Aorta (tissue), 5 donors: ENCODE results near the gene DUSP7. TPM values are rescaled to one million over a fixed set of nuclear protein-coding genes. Genes with fewer than 3 reads are reported as not detected.

Source experiments
- ATAC-seq: fragments of 200-7000 bp; cut with Tn5 transposase; one replicate; pipeline ENCODE4 v1.9.1; 2022; ENCODE audit warnings: moderate library complexity; ENCODE audit not compliant: low FRiP score
- DNase-seq, 2 donors: peaks; one replicate each; pipeline ENCODE4 v3.0.0-alpha.2; 2020
- H3K27ac ChIP-seq, 2 donors: one replicate each; pipeline ENCODE4 v1.5.1; 2013; ENCODE audit warnings: low read length in 2 of 2, mild to moderate bottlenecking in 2 of 2, moderate library complexity in 2 of 2, control low read depth in 1 of 2, inconsistent platforms in 1 of 2, low read depth in 1 of 2
- H3K27me3 ChIP-seq, 2 donors: one replicate each; pipeline ENCODE4 v1.6.1; 2013; ENCODE audit warnings: control low read depth in 1 of 2, low read length in 1 of 2, mild to moderate bottlenecking in 1 of 2, moderate library complexity in 1 of 2; ENCODE audit not compliant: insufficient read depth in 2 of 2, control insufficient read depth in 1 of 2
- H3K36me3 ChIP-seq, 2 donors: one replicate each; pipeline ENCODE4 v1.6.1; 2013; ENCODE audit warnings: control low read depth in 1 of 2, low read length in 1 of 2, mild to moderate bottlenecking in 1 of 2; ENCODE audit not compliant: insufficient read depth in 2 of 2, control insufficient read depth in 1 of 2
- H3K4me1 ChIP-seq, 2 donors: one replicate each; pipeline ENCODE4 v1.6.1; 2013; ENCODE audit warnings: low read length in 2 of 2, control low read depth in 1 of 2, mild to moderate bottlenecking in 1 of 2, moderate library complexity in 1 of 2; ENCODE audit not compliant: insufficient read depth in 2 of 2, control insufficient read depth in 1 of 2
- H3K4me3 ChIP-seq, 2 donors: one replicate each; pipeline ENCODE4 v1.5.1; 2013; ENCODE audit warnings: low read length in 2 of 2, control low read depth in 1 of 2, mild to moderate bottlenecking in 1 of 2
- H3K9me3 ChIP-seq: one replicate; pipeline ENCODE4 v1.6.1; 2013; ENCODE audit warnings: mild to moderate bottlenecking, low read length; ENCODE audit not compliant: control insufficient read depth
- WGBS, 2 donors: extraction: QIAGEN DNeasy Blood & Tissue Kit; methylation state at CpG; one replicate each; pipeline ENCODE4 v1.1.7; 2013; 5-methylcytosine and 5-hydroxymethylcytosine counted together
- intact Hi-C, 2 donors: fragments of 100-400 bp; cut with DNase I; formaldehyde crosslinking; loops; one replicate each; pipeline versions ENCODE4 v1.14.2 to v1.15.0; 2022
- polyA plus RNA-seq, 2 donors: library from polyadenylated mRNA; stranded (reverse); fragments of 200-250 nt; gene quantifications; one replicate each; pipeline ENCODE4 v1.2.3, GENCODE V29; 2013
- total RNA-seq, 2 donors: library from RNA; stranded (reverse); fragmentation: NEBNext Ultra II Directional; extraction: Animal tissue kit (Norgen Biotek cat#: 25700); gene quantifications; one replicate each; pipeline ENCODE4 v1.2.1, GENCODE V29; 2021
- donor health status: healthy with polysubstance abuse.
- donor health status: Bipolar disorder and iron deficiency.
- donor health status: DM: no; HTN: no; CAD: no.
- donor health status: DM: no; HTN: no; CAD: no.
- donor health status: DM: yes; HTN: yes; CAD: no.

Gene DUSP7
- total and polyA plus RNA-seq, 4 donors = 8.8 to 54.1 (median 25.6) TPM

- H3K4me1 ChIP-seq = no peaks in the 10 kb centered on the region
- intact Hi-C loops = loop anchor here in 1 of 2 donors (10.0 kb wide), 1 partner anchor 338 kb away; no protein-coding TSS in a partner anchor
- no peak overlapping the region for H3K4me3 ChIP-seq
- ATAC-seq = no peak
- no peaks in the 10 kb centered on the region for H3K9me3 ChIP-seq
- H3K27ac ChIP-seq = no peak overlapping the region
- WGBS, 2 donors = 93 to 96% methylated on average over 6 of the region's 6 CpGs
- H3K36me3 ChIP-seq = no peaks in the 10 kb centered on the region
- DNase-seq = no peak
- no peaks in the 10 kb centered on the region for H3K27me3 ChIP-seq
Observed at GRCh38 chr3:52006820-52007133, 49.6 kb downstream of the DUSP7 start.

DNA sequence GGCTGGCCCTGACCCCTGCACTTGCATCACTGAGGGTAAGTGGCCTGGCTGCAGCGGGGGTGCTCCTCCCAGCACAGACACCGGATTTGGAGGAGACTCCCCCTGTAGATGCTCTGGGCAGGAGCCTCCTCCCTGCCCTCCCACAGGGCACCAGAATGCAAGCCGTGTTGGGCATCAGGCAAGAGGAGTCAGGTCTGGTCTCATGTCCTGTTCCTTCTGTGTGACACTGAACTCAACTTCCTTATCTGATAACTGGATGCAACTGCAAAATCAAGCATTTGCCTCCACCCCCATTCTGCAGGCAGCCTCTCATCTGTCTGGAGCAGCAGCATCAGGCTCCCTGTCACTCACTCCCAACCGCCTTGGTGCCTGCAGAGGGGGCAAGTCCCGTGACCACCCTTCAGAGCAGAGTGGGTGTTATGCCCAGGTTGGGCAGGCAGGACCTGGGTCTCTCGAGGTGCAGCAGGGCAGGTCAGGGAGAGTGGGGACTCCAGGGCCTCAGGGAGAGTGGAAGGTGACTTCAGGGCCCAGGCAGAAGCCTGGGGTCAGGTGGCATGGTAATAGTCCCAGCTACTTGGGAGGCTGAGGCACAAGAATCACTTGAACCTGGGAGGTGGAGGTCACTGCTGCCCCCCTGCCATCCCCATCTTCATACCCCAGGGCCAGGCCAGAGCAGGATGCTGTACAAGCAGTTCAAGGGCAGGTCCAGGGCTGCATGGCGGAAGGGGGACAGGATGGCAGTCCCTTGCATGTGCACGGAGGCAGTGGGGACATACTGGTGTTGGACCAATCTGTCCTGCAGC is 50.2 kb downstream of the DUSP7 start:
- no peak overlapping the region for H3K4me3 ChIP-seq
- intact Hi-C loops = loop anchor here in 1 of 2 donors (10.0 kb wide), 1 partner anchor 339 kb away; no protein-coding TSS in a partner anchor
- ATAC-seq = no peak
- H3K9me3 ChIP-seq = no peaks in the 10 kb centered on the region
- no peak overlapping the region for H3K27ac ChIP-seq
- no peaks in the 10 kb centered on the region for H3K36me3 ChIP-seq
- DNase-seq = no peak
- no peaks in the 10 kb centered on the region for H3K27me3 ChIP-seq
- H3K4me1 ChIP-seq = no peaks in the 10 kb centered on the region
- 67 to 68% methylated on average over 8 of the region's 8 CpGs for WGBS, 2 donors

GRCh38 chr3:52005571-52005986 is 50.8 kb downstream of the DUSP7 start:
- Histone ChIP-seq H3K27me3 (no peaks in the 10 kb centered on the region), H3K9me3 (no peaks in the 10 kb centered on the region), H3K4me3 (no peak overlapping the region), H3K36me3 (no peaks in the 10 kb centered on the region), H3K27ac (no peak overlapping the region), H3K4me1 (no peaks in the 10 kb centered on the region)
- intact Hi-C loops = loop anchor here in 1 of 2 donors (10.0 kb wide), 1 partner anchor 339 kb away; no protein-coding TSS in a partner anchor
- ATAC-seq (peak; percentile 34), DNase-seq (peak in 1 of 2 donors; percentile 87)
- 10 to 12% methylated on average over 15 of the region's 15 CpGs for WGBS, 2 donors

DNA sequence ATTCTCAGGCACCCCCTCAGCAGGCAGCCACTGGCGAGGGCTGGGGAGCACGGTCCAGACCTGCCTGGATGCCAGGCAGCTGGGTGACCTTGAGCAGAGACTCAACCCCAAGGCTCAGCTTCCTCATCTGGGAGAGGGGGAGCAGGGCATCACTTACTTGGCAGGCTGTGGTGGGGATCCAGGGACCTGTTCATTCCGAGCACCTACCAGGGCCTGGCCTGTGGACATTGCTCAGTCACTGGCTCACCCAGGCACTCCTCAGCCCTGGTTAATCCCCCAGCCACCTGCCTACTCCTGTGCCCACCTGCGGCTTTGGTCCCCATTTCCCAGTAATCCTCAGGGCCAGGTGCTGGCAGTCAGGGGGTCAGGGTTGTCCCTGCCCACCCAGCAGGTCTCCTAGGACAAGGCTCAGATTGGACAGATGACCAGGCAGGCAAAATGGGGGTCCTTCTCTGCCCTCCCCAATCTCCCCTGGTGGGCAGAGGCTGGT is 51.4 kb downstream of the DUSP7 start:
- H3K27ac ChIP-seq = no peak overlapping the region
- ATAC-seq (peak; percentile 24), DNase-seq (no peak)
- no peak overlapping the region for H3K4me3 ChIP-seq
- no peaks in the 10 kb centered on the region for H3K9me3 ChIP-seq
- no peaks in the 10 kb centered on the region for H3K27me3 ChIP-seq
- intact Hi-C loops = loop anchor here (1.0 to 10.0 kb wide), 3 partner anchors 48 to 340 kb away; no protein-coding TSS in a partner anchor
- H3K4me1 ChIP-seq = no peaks in the 10 kb centered on the region
- no peaks in the 10 kb centered on the region for H3K36me3 ChIP-seq
- WGBS, 2 donors = 94 to 95% methylated on average over 4 of the region's 4 CpGs

DNA sequence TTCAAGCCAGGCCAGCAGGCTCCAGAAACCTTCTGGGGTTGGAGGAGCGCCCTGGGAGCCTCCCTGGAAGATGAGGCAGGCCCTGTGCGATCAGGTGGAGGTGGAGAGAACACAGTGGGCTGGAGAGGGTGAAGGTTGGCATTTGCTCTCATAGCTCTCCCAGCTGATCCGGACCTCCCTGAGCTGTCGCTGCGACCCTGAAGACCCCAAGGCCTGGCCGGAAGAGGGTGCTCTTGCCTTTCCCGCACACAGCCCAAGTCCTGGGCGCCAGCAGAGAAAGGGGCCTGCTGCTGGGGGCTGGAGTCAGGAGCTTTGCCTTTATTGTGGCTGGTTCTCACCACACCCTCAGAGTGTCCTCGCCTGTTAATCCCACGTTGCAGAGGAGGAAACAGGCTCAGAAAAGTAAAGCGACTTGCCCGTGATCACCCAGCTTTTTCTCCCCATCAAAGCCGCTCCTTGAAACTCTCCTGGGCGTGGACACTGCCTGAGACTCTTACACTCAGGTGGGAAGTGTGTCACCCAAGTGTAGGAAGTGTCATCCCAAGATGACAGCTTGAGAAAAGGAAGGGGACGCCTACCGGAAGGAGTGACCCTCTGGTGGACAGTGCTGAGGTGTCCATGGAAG is 52.1 kb downstream of the DUSP7 start:
- Histone ChIP-seq H3K9me3 (no peaks in the 10 kb centered on the region), H3K36me3 (no peaks in the 10 kb centered on the region), H3K27me3 (no peaks in the 10 kb centered on the region), H3K4me3 (no peak overlapping the region), H3K27ac (no peak overlapping the region), H3K4me1 (no peaks in the 10 kb centered on the region)
- intact Hi-C loops = loop anchor here (1.0 to 10.0 kb wide), 3 partner anchors 49 to 341 kb away; no protein-coding TSS in a partner anchor
- WGBS, 2 donors = 66 to 70% methylated on average over 15 to 16 of the region's 16 CpGs
- ATAC-seq = peak; percentile 55
- DNase-seq = no peak

DNA sequence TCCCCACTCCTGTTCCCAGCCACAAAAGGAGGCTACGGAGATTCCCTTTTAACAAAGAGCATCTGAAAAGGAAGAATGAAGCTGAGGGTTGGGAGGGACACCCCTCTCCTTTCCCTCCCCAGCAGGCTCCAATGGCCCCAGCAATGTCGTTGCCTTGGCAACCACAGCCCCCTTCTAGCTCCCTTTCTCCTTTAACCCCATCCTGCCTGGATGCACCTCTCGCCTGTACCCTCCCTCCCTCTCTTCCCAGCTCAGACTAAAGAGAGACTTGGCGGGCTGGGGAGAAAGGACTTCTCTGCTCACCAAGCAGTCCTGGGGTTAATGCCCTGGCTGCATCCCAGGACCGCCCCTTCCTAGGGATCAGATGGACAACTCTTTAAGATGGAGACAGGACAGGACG is 53.6 kb downstream of the DUSP7 start:
- no peak overlapping the region for H3K27ac ChIP-seq
- no peaks in the 10 kb centered on the region for H3K9me3 ChIP-seq
- H3K27me3 ChIP-seq = no peaks in the 10 kb centered on the region
- intact Hi-C loops = loop anchor here (1.0 to 10.0 kb wide), 2 partner anchors 141 to 342 kb away; no protein-coding TSS in a partner anchor
- no peak overlapping the region for H3K4me3 ChIP-seq
- 74 to 78% methylated on average over 6 of the region's 6 CpGs for WGBS, 2 donors
- DNase-seq (no peak), ATAC-seq (no peak)
- no peaks in the 10 kb centered on the region for H3K4me1 ChIP-seq
- H3K36me3 ChIP-seq = no peaks in the 10 kb centered on the region

- intact Hi-C loops = loop anchor here (1.0 to 10.0 kb wide), 4 partner anchors 121 to 343 kb away; no protein-coding TSS in a partner anchor
- Histone ChIP-seq H3K4me1 (no peaks in the 10 kb centered on the region), H3K4me3 (no peak overlapping the region), H3K9me3 (no peaks in the 10 kb centered on the region), H3K27ac (no peak overlapping the region), H3K27me3 (no peaks in the 10 kb centered on the region), H3K36me3 (no peaks in the 10 kb centered on the region)
- DNase-seq (peak; percentile 78 to 93), ATAC-seq (peak; percentile 79)
- WGBS, 2 donors = 1 to 2% methylated on average over 18 of the region's 18 CpGs
Observed at GRCh38 chr3:52001443-52001974, 54.9 kb downstream of the DUSP7 start.

DNA sequence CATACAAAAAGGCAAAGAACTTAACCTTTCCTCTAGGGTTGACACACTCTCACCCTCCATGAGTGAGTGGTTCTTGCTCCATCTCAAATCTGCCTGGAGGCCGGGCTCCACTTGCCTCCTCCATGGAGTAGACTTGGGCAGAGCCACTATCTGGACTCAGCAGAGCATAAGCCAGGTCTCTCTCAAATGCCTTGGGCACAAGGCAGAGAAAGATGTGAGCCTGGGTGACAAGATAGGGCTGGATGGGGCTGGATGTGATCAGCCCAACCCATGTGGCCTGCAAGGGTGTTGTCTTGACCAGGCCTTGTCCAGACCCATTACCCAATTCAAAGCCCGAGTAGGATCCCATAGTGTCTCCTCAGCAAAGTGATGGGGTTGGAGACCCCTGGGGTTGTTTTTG is 56.5 kb downstream of the DUSP7 start:
- H3K4me3 ChIP-seq = no peak overlapping the region
- DNase-seq (no peak), ATAC-seq (no peak)
- no peaks in the 10 kb centered on the region for H3K9me3 ChIP-seq
- H3K36me3 ChIP-seq = no peaks in the 10 kb centered on the region
- no peaks in the 10 kb centered on the region for H3K4me1 ChIP-seq
- no peaks in the 10 kb centered on the region for H3K27me3 ChIP-seq
- intact Hi-C loops = loop anchor here (2.0 to 10.0 kb wide), 2 partner anchors 123 to 345 kb away; no protein-coding TSS in a partner anchor
- 72 to 73% methylated on average over 2 of the region's 2 CpGs for WGBS, 2 donors
- H3K27ac ChIP-seq = no peak overlapping the region
